Liver (tissue), 2 donors: ENCODE results near the gene RPL29.

Source experiments
- EGR1 ChIP-seq, 2 donors: IDR thresholded peaks; 2 replicates each; pipeline ENCODE4 v1.6.1; 2016 to 2018; ENCODE audit warnings: antibody characterized with exemption in 2 of 2, low read depth in 2 of 2
- TAF1 ChIP-seq: conservative IDR thresholded peaks from 2 replicates; pipeline ENCODE4 v1.6.1; 2016; ENCODE audit warnings: antibody characterized with exemption, mild to moderate bottlenecking
- TF ChIP-seq, protein P1 (sequence below): IDR thresholded peaks from 2 replicates; pipeline ENCODE4 v1.6.1; 2016; ENCODE audit warnings: antibody characterized with exemption, mild to moderate bottlenecking
- donor health status: healthy.

- TF ChIP-seq TAF1 (peak; percentile 61), EGR1 (IDR thresholded peaks at IDR 0.05; ENCODE audit: low read depth in 2 of 2) (no peak)
- TF ChIP-seq, protein P1, sequence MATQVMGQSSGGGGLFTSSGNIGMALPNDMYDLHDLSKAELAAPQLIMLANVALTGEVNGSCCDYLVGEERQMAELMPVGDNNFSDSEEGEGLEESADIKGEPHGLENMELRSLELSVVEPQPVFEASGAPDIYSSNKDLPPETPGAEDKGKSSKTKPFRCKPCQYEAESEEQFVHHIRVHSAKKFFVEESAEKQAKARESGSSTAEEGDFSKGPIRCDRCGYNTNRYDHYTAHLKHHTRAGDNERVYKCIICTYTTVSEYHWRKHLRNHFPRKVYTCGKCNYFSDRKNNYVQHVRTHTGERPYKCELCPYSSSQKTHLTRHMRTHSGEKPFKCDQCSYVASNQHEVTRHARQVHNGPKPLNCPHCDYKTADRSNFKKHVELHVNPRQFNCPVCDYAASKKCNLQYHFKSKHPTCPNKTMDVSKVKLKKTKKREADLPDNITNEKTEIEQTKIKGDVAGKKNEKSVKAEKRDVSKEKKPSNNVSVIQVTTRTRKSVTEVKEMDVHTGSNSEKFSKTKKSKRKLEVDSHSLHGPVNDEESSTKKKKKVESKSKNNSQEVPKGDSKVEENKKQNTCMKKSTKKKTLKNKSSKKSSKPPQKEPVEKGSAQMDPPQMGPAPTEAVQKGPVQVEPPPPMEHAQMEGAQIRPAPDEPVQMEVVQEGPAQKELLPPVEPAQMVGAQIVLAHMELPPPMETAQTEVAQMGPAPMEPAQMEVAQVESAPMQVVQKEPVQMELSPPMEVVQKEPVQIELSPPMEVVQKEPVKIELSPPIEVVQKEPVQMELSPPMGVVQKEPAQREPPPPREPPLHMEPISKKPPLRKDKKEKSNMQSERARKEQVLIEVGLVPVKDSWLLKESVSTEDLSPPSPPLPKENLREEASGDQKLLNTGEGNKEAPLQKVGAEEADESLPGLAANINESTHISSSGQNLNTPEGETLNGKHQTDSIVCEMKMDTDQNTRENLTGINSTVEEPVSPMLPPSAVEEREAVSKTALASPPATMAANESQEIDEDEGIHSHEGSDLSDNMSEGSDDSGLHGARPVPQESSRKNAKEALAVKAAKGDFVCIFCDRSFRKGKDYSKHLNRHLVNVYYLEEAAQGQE: peak; percentile 76
Measured at GRCh38 chr3:51982838-51983577, 12.7 kb downstream of the RPL29 start, which contains the start of gene ACY1.
